NCI-H146 treated with DMSO at 0.1 percent for 48 hours (cell line): ENCODE results near the gene HOXD10.

ENCODE experiments used
- DNase-seq: peaks from one replicate; lab custom pipeline; 2025; ENCODE audit not compliant: unreplicated experiment; lab: John Stamatoyannopoulos, UW

The HOXD10 gene

DNA sequence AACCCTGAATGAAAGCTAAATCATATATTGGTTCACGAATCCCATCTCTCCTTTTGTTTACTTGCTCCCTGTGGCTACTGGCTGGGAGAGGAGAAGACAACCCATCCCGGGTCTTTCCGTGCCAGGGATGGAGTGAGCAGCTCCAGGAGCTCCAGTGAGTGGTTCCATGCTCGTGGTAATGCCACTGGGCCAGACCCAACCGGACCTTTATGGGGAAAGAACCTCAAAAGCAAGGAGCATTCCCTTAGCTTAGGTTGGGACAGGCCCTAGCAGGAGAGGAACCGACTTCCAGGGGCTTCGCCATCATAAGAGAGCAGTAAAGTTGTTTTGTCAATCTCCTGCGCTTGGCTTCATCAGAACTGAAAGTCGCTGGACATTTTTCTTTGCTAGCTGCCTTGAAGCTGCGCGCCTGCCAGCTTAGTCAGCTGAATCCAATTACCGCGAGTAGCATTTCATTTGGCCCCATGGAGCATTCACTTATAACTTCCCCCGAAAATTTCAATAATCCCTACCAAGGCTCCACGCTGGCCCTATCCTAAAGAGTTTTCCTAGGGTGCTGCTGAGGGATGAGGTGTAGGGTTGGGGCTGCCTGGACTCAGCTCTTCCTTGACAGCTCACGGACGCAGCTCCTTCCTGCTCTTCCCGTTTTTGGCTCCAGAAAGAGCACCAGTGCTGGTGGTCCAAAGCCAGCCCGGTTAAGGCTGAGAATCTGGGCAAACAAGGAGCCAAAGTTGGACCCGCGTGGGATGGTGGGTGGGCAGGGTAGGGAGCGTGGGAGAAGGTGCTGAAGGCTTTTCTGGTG lies 45.4 kb downstream of the HOXD10 start:
- DNase-seq, result no peak

DNA sequence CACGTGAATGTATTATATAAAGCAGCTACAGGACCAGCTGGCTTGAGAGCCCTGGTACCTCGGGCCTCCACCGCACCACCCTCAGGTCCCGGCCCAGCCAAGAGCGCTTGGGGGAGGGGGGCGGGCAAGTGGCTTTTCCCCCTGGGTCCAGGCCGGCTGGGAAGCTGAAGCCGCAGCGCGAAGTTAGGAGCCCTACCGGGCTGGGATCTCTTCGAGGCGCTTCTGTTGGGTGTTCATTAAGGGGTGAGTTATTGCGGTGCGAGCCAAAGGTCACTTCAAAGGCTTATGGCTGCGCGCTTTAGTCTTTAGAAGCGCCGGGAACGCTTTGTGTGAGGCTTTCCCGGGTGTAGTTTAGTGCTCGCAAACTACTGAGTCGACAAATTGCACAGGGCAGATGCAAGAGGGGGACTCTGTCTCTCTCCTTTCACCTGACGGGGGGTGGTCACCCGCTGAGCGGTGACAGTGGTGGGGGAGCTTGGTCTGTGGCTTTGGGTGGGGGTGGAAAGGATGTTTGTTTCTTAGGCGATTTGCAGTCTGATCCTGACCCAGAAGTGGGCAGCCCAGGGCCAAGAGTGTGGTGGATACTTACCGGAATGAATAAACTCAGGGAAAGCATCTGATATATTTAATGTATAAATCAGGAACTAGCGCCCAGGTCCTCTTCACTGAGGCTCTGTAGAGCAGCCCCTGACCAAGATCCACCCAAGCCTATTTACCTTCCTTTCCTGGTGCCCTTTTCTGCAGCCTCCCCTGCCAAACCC lies 46.5 kb downstream of the HOXD10 start:
- no peak for DNase-seq

DNA sequence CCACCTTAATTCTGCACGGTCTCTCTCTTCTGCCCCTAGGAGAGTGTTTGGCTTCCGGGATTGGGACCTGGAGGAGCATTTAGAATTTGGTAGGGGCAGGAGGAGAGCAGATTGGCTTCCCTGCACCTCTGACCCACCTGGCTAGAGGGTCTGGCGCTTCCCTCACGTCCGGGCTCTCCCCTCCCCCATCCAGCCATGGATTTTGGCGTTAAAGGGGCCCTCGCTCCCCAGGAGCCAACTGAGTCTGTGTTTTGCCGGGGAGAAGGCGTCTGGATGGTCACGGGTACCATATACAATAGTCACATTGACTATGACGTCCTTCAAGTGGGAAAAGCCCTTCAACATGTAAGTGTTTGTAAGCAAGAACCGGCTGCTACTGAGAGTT lies 47.1 kb downstream of the HOXD10 start:
- no peak for DNase-seq

DNA sequence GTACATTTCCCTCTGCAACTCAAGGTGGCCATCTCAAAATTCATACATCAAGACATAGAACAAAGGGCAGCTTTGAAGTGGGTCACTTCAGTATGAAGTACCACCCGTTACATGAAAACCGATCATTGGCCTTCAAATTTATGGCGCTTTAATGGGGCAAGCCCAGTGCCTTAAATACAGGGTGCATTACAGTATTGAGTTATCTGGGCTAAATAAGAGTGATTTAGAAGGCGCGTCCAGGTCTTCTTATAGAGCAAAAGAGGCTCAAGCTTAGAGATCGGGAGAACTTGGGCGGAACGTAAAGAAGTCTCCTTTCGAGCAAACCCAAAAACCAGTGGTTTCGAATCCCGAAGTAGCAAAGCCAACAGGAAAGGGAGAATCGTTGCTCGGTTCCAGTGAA lies 47.6 kb downstream of the HOXD10 start:
- no peak for DNase-seq

DNA sequence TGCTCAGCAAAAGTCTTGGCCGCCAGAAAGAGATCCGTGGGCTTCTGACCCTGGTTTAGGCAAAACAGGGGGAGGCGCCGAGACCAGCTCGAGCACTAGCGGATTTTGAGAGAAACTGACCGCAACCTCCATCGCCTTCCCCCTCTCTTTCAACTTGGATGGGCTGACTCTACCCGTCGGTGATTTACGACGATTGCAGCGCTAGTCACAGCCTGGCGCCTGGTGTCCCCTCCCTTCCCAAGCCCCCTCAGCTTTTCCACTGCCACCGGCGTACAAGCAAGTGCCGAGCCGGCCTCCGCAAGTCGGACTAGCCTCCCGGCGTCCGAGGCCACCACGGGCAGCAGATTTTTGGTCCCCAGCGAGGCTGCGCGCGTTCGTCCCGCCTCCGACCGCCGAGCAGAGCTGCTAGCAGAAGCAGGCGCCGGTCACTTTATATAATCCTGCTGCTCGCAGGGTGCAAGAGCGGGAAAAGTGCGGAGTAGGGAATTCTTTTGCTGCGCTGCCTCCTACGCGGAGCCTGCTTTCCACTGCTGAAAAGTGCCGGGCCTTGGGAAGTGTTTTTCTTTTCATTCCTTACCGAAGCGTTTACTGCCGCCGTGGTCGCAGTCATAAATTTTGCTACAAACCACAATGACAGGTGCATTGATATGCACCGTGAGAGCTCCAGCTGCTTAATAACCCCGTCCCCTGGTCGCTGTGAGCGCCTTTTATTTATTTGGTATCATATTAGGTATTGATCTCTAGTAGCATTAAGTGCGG lies 48.2 kb downstream of the HOXD10 start:
- no peak for DNase-seq

DNA sequence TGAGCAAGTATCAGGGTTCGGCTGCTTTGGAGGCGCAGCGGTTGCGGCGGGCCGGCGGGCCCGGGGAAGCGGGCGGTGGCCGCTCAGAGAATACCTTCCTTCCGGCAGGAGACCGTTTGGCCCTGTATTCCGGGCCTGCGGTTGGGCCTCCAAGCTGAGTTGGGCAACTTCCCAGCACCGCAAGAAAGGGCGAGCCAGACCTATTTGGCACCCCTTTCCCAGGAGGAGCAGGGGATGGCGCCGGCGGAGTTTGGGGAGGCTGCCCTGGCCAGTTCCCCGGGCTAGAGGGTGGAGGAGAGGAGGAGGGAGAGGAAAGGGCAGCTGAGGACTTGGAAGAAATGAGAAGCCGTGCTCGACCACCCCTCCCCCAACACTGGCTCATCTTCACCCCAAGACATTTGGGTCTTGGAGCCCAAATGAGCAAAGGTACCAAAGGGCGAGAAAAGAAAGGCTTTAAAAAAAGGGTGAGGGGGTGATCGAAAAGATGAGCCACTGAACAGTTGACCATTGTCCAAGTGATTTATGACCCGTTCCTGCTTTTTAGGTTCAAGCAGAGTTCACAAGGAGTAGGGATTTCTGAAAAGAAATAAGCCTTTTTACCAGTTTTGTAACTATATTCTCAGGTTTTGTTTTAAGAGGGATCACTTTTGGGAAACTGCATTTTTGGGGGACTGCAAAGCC lies 48.9 kb downstream of the HOXD10 start:
- DNase-seq, result no peak

DNA sequence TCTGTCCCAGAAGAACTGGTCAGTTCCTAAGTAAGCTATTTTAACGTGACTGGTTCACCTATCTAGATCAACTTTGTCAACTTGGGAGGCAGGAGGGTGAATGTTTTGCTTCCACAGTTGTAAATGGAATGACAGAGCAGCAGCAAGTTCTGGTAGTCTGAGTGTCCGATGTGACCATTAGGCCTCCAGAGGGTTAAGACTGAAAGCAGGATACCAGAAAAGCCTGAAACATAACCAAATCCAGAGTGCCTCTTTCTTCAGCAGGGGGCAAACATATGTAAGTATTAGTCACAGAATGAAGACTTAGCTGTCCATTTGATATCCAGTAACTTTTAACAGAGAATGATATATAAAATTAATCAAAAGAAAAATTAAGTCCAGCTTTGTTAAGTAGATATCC lies 49.7 kb downstream of the HOXD10 start:
- DNase-seq, result no peak

DNA sequence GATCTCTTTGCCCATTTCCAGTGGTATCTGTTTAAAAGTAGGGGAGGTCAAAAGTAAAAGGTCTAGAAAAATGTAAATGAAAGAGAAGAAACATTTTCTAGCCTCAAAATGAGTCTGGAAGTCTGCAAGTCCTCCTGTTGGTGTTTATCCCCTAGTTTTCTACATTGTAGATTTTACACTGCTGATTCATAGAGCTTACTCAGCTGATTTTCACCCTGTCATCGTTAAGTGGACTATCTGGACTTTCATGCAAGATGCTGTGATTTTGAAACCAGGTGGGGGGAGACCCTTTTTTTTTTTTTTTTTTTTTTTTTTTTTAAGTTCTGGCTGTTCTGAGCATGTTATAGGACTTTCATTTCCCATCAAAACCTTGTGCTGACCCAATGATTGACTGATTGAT lies 50.8 kb downstream of the HOXD10 start:
- DNase-seq, result no peak

DNA sequence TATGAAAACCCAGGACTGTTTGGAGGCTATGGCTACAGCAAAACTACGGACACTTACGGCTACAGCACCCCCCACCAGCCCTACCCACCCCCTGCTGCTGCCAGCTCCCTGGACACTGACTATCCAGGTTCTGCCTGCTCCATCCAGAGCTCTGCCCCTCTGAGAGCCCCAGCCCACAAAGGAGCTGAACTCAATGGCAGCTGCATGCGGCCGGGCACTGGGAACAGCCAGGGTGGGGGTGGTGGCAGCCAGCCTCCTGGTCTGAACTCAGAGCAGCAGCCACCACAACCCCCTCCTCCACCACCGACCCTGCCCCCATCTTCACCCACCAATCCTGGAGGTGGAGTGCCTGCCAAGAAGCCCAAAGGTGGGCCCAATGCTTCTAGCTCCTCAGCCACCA lies 52.6 kb downstream of the HOXD10 start:
- DNase-seq, result no peak
